Adipose tissue (tissue), 3 donors: ENCODE data around the gene HYAL1. TPM values are rescaled to one million over a fixed set of nuclear protein-coding genes. Genes with fewer than 3 reads are reported as not detected.
A peak's percentile ranks its signal among the peaks of the same experiment; 100 is the strongest.

ENCODE experiments used
- H3K27ac ChIP-seq: one replicate; pipeline ENCODE4 v1.5.1; 2013; ENCODE audit warnings: low read depth, low read length
- WGBS, 3 donors: extraction: QIAGEN DNeasy Blood & Tissue Kit; methylation state at CpG; one replicate each; pipeline ENCODE4 v1.1.7; 2013; 5-methylcytosine and 5-hydroxymethylcytosine counted together
- polyA plus RNA-seq, 3 donors: library from polyadenylated mRNA; stranded (reverse); fragments of 200-250 nt; gene quantifications; one replicate each; pipeline ENCODE4 v1.2.3, GENCODE V29; 2013
- donor health status: healthy with polysubstance abuse.
- donor health status: Bipolar disorder and iron deficiency.
- donor health status: healthy.

Gene HYAL1
- polyA plus RNA-seq: 10 to 100 TPM in 2 of 3 donors, 1 to 10 TPM in 1; 6.3 to 19.0 (median 14.9) TPM

GRCh38 chr3:50303013-50303815 lies at the start of gene HYAL1:
Gene HYAL1, minus strand, starts transcription at chr3:50303574. Its CDS starts 618 bp downstream, at chr3:50302956.
- 51 to 55% (median 54%) methylated on average over 14 of the region's 14 CpGs for WGBS, 3 donors
- H3K27ac ChIP-seq: no peak within 1 kb of the TSS

GRCh38 chr3:50352781-50353180 lies 49.4 kb upstream of the HYAL1 start:
- 20 to 43% (median 39%) methylated on average over 2 of the region's 2 CpGs for WGBS, 3 donors
- no peak overlapping the region for H3K27ac ChIP-seq

- no peak overlapping the region for H3K27ac ChIP-seq
- 27 to 63% (median 47%) methylated on average over 11 of the region's 11 CpGs for WGBS, 3 donors
Observed at GRCh38 chr3:50351323-50351697, 47.9 kb upstream of the HYAL1 start.

DNA sequence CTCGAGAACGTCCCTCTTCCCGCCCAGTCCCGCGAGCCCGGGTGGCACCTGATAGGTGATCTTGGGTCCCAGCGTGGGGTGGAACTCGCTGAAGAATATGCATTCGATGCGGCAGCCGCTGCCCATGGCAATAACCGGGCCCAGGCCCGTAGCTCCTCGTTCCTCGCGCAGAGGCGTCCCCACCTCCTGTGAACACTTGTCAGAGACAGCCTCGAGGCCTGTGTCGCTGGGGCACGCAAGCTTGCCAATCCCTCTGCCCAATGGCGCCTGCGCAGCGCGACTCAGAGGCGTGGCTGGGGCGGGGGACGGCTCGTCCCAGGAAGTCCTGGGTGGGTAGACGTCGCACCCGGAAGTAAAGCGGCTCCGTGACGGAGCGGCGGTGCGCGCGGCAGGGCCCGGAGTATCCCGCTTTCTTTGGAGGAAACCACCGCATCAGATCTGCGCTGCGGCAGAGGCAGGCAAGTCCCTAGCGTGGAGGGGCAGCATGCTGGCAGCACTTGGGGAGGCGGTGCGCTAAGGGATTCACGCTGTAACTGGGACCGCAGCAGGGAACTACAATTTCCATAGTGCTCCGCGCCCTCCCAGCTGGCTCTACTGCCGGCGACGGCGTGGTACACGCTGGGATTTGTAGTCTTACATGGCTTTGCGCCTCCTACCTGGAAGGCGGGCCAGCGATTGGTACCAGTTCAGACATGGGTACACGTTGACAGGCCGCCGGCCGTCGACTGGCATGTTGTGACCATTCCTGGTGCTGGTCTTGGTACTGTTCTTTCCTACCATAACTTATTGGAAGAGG lies 47.4 kb upstream of the HYAL1 start, which contains the start of the genes CYB561D2 and NPRL2:
Gene CYB561D2 (plus strand): TSS at position 336 of the 796 bp plus-strand sequence. CDS start 572 bp downstream, outside the sequence.
Gene NPRL2 (minus strand): TSS at position 249 of the 796 bp plus-strand sequence. CDS start 123 bp downstream, at position 126.
- 0 to 1% (median 0%) methylated on average over 63 to 64 of the region's 64 CpGs for WGBS, 3 donors
- no peak within 1 kb of the TSS for H3K27ac ChIP-seq

- 2 to 6% (median 4%) methylated on average over 7 of the region's 7 CpGs for WGBS, 3 donors
- H3K27ac ChIP-seq: no peak overlapping the region
Observed at GRCh38 chr3:50350213-50350526, 46.8 kb upstream of the HYAL1 start.

DNA sequence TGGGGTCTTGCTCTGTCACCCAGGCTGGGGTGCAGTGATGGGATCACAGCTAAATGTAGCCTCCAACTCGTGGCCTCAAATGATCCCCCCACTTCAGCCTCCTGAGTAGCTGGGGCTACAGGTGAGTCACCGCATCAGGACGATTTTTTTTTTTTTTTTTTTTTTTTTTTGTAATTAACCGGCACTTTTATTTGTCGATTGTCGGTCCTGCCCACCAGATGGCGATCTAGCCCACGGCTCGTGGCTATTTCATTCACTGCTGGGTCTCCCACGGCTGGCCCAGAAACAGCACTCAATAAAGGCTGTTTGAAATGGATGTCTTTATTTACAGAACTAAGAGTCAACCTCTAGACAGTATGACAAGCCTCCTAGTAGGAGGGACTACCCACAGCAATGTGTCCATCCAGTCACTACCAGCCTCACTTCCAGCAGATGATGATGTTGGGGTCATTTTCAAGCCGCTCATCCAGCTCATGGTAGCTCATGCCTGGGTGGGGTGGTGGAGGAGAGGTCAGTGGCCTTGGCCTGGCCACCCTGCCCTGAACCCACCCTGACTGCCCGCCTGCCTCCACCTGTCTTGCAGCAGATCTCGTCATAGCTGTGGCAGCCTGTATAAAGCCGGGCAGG lies 43.9 kb upstream of the HYAL1 start:
- no peak overlapping the region for H3K27ac ChIP-seq
- WGBS, 3 donors: 28% methylated on average over 14 of the region's 14 CpGs

GRCh38 chr3:50345586-50346234 lies 42.3 kb upstream of the HYAL1 start, which contains the start of gene ZMYND10:
Gene ZMYND10, minus strand, starts transcription at chr3:50345732. Its CDS starts 153 bp downstream, at chr3:50345579.
- whole genome bisulfite sequencing, 3 donors: 9 to 16% (median 11%) methylated on average over 43 to 45 of the region's 45 CpGs
- no peak within 1 kb of the TSS for H3K27ac ChIP-seq

DNA sequence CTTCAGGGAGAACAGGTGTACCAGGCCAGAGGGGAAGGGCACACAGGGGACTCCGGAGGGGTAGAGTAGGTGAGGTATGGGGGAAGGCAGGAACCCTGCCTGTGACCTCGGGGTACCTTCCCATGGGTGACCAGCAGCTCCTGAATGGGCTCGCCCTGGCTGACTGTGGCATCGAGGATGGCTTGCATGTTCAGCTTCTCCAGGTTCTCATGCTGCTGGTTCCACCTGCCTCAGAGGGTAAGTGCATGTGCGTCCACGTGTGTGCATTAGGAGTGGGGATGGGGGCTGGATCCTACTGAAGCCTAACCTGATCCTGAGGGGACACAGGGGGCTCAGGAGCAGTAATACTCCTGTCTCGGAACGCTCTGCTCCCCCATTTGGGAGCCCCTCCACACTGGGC lies 41.6 kb upstream of the HYAL1 start:
- 71 to 84% (median 76%) methylated on average over 8 of the region's 8 CpGs for WGBS, 3 donors
- no peak overlapping the region for H3K27ac ChIP-seq

DNA sequence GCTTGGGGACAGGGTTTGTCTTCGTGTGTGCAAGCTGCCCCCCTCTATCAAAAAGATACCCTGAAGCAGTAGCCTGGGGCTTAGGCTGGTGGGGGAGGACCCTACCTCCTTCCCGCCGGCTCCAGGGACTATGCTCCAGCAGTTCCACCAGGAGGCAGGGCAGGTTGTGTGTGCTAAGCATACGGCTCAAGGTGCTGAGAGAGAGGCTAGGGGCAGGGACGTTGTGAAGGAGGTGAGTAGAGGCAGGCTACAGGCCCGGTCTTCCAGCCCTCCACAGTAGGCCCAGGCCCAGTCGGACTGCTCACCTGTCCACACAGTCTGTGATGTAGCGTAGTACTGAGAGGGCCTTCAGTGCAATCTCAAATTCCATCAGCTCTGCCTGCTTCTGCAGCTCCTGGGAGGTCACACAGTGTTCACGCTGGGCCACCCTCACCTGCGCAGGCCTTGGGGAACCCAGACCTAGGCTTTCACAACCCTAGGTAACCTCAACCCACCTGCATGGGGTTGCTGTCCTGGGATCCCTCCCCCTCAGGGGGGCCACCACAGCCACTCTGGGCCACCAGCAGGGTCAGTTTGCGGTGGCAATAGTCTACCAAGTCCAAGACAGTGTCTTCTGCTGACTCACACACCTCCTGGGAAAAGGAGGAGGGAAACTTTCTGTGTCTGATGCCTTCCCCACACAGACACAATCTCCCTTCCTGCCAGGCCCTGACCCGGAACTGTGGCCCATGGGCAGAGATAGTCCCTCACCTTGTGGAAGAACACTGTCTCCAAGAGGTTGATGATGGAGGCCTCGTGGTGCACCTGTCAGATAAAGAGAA lies 39.6 kb upstream of the HYAL1 start:
- 84 to 86% (median 85%) methylated on average over 13 of the region's 13 CpGs for WGBS, 3 donors
- no peak overlapping the region for H3K27ac ChIP-seq

DNA sequence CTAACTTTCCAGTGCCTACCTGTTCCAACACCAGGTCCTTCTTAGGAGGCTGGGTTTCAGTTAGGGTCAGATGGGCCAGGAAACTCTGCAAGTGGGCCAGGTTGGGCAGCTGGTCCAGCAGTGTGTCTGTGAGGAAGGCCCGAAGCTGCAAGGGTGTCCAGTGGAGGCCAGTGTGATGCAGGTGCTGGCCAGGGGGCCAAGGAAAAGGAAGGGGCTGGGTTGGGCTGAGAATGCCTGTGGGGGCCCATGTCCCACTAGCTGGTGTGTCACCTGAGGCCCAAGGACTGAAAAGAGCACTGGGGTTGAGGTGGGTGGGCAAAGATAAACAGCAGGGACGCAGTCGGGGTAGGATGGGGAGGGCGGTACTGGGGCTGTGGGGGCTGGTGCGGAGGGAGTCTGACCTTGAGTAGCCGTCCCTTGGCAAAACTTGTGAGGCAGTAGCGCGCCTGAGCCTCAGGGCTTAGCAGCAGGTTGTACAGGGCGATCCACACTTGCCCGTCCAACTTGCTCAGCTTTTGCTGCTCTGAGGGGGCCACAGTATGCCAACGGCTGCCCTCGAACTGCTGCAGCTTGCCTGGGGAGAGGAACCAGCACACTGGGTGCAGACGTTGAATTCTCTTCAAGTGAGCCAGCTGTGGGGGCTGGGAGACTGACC lies 38.7 kb upstream of the HYAL1 start:
- no peak overlapping the region for H3K27ac ChIP-seq
- 82 to 83% (median 83%) methylated on average over 13 of the region's 13 CpGs for WGBS, 3 donors

- WGBS, 3 donors: 82 to 90% (median 84%) methylated on average over 9 of the region's 9 CpGs
- H3K27ac ChIP-seq: no peak overlapping the region
Observed at GRCh38 chr3:50341537-50341936, 38.2 kb upstream of the HYAL1 start.

GRCh38 chr3:50340448-50341329 lies 37.3 kb upstream of the HYAL1 start, which contains the start of gene RASSF1:
Gene RASSF1, minus strand, starts transcription at chr3:50340836. Its CDS starts 31 bp downstream, at chr3:50340805.
- whole genome bisulfite sequencing, 3 donors: 1 to 15% (median 1%) methylated on average over 66 to 85 of the region's 85 CpGs

GRCh38 chr3:50340147-50340447 lies 36.7 kb upstream of the HYAL1 start:
- WGBS, 3 donors: 9 to 58% (median 22%) methylated on average over 9 of the region's 9 CpGs
- H3K27ac ChIP-seq: peak overlapping the region; percentile 47

More at GRCh38 chr3:50340448-50341329, 37.3 kb upstream of the HYAL1 start, which contains the start of gene RASSF1:
- peak within 1 kb of the TSS; percentile 47 for H3K27ac ChIP-seq

DNA sequence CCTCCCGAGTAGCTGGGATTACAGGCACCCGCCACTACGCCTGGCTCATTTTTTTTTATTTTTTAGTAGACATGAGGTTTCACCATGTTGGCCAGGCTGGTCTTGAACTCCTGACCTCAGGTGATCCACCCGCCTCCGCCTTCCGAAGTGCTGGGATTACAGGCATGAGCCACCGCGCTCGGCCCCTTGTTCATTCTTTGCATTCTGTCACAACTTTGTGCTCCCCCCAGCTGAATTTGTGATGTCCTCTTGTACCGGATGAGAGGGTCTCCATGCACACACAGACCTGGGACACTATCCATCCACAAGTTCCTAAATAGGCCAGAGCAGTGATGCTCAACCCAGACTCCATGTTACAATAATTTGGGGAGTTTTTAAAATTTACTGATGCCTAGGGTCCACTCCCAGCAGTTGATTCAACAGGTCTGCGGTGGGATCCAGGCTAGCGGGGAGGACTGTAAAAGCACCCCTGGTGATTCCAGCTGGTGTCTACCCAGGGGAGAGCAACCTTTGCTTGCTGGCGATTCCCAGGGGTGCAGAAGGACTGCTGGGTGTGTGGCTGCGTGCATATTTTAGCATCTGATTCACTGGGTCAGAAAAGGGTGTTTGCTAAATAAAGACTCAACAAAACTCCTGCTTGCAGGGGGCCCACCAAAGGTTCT lies 36.2 kb upstream of the HYAL1 start:
- WGBS, 3 donors: 51 to 88% (median 69%) methylated on average over 14 of the region's 14 CpGs
- H3K27ac ChIP-seq: peak overlapping the region; percentile 36

DNA sequence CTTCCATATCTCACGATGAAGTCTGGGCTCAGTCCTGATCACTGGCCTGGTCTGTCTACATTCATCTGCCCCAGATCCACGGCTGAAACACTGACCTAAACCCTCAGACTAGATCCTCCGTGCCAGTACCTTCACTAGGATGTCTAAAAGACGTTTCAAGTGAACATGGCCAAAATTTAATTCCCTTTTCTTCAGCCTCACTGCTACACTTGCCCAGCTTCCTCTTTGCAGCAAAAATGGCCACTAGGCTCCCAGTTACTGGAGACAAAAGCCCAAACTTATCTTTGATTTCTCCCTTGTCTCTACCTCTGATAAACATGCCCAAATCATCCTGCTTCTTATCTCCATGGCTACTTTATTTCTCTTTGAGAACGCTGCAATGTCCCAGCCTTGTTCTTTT lies 35.6 kb upstream of the HYAL1 start:
- WGBS, 3 donors: 38 to 80% (median 43%) methylated on average over 5 of the region's 5 CpGs
- H3K27ac ChIP-seq: peak overlapping the region; percentile 51
